H1 (cell line): Measurements from ENCODE around the gene KRTAP10-7. TPM values are rescaled to one million over a fixed set of nuclear protein-coding genes. Genes with fewer than 3 reads are reported as not detected.

Experiments used
- CTCF ChIA-PET: fragments of 300-600 bp; sonication (Branson Sonifier 250); formaldehyde crosslinking; loops from one replicate; lab custom pipeline; 2021; ENCODE audit not compliant: partially characterized antibody; lab: Charles Lee
- POLR2A ChIA-PET: fragments of 300-600 bp; sonication (Branson Sonifier 250); formaldehyde crosslinking; loops from one replicate; lab custom pipeline; 2021; ENCODE audit warnings: inconsistent platforms; ENCODE audit not compliant: partially characterized antibody; lab: Charles Lee
- DNase-seq, 2 experiments: peaks; one replicate each; pipeline versions ENCODE4 v3.0.0 to v3.0.0-alpha.2; 2010 to 2022; ENCODE audit warnings: low spot score in 2 of 2, low read depth in 1 of 2, mixed read lengths in 1 of 2
- FAIRE-seq: peaks from 2 replicates; lab custom pipeline; 2011; peaks lifted over from hg19 to GRCh38; lab: Jason Lieb, UNC
- H2AFZ ChIP-seq: 2 replicates; pipeline ENCODE4 v1.8.1; 2012; ENCODE audit warnings: low read length, inconsistent platforms
- H2AK5ac ChIP-seq: 2 replicates; pipeline ENCODE4 v1.6.1; 2013; ENCODE audit warnings: low read depth, low read length
- H2BK120ac ChIP-seq: replicated peaks from 2 replicates; pipeline ENCODE3; 2013; ENCODE audit warnings: low read depth, low read length, inconsistent platforms
- H2BK12ac ChIP-seq: 2 replicates; pipeline ENCODE4 v1.6.1; 2013; ENCODE audit warnings: low read depth, low read length
- H2BK15ac ChIP-seq: 2 replicates; pipeline ENCODE4 v1.6.1; 2013; ENCODE audit warnings: low read length
- H2BK20ac ChIP-seq: 2 replicates; pipeline ENCODE4 v1.6.1; 2013; ENCODE audit warnings: low read length
- H2BK5ac ChIP-seq: 2 replicates; pipeline ENCODE4 v1.6.1; 2013; ENCODE audit warnings: low read depth, low read length
- H3K14ac ChIP-seq: 2 replicates; pipeline ENCODE4 v1.6.1; 2013; ENCODE audit warnings: inconsistent platforms; ENCODE audit not compliant: insufficient read length
- H3K18ac ChIP-seq: 2 replicates; pipeline ENCODE4 v1.6.1; 2013; ENCODE audit warnings: low read length; ENCODE audit errors: extremely low read depth
- H3K23ac ChIP-seq: 2 replicates; pipeline ENCODE4 v1.6.1; 2013; ENCODE audit warnings: inconsistent platforms; ENCODE audit not compliant: insufficient read length
- H3K23me2 ChIP-seq: 2 replicates; pipeline ENCODE4 v1.6.1; 2013; ENCODE audit warnings: low read depth, low read length
- H3K27ac ChIP-seq: 2 replicates; pipeline ENCODE4 v1.6.1; 2011; ENCODE audit warnings: low read depth, low read length, inconsistent platforms
- H3K27me3 ChIP-seq, 4 experiments: replicated peaks in 1 of 4; 1 replicate in 1 of 4; 2 replicates in 3 of 4; pipeline versions ENCODE4 v1.6.1 to v1.8.1; 2011 to 2013; ENCODE audit warnings: low read length in 3 of 4, mild to moderate bottlenecking in 3 of 4, inconsistent platforms in 2 of 4, mixed read lengths in 2 of 4, moderate library complexity in 1 of 4; ENCODE audit not compliant: control insufficient read depth in 3 of 4, insufficient read depth in 3 of 4; ENCODE audit errors: extremely low read depth in 1 of 4
- H3K36me3 ChIP-seq, 4 experiments: 2 replicates each; pipeline versions ENCODE4 v1.6.1 to v1.8.1; 2011 to 2013; ENCODE audit warnings: mild to moderate bottlenecking in 4 of 4, low read length in 3 of 4, moderate library complexity in 2 of 4, control low read depth in 1 of 4, inconsistent platforms in 1 of 4; ENCODE audit not compliant: insufficient read depth in 4 of 4, control insufficient read depth in 2 of 4
- H3K4ac ChIP-seq: replicated peaks from 2 replicates; pipeline ENCODE3; 2013; ENCODE audit warnings: low read length, low read depth, mixed read lengths, inconsistent platforms; ENCODE audit not compliant: insufficient read length
- H3K4me1 ChIP-seq, 4 experiments: replicated peaks in 1 of 4; 1 replicate in 1 of 4; 2 replicates in 3 of 4; pipeline versions ENCODE4 v1.6.1 to v1.8.1; 2011 to 2013; ENCODE audit warnings: low read length in 3 of 4, inconsistent platforms in 2 of 4, mixed read lengths in 1 of 4; ENCODE audit not compliant: insufficient read depth in 4 of 4, control insufficient read depth in 3 of 4
- H3K4me2 ChIP-seq, 2 experiments: 2 replicates each; pipeline versions ENCODE4 v1.6.1 to v1.8.1; 2011 to 2013; ENCODE audit warnings: low read depth in 2 of 2, low read length in 2 of 2, control low read depth in 1 of 2, inconsistent platforms in 1 of 2, mild to moderate bottlenecking in 1 of 2; ENCODE audit not compliant: insufficient read depth in 1 of 2
- H3K4me3 ChIP-seq, 4 experiments: fragments of 200-600, 300-600 bp in 1 of 4; sonication (generic), shearing (Covaris generic), sonication (Bioruptor Twin) in 1 of 4; 2 replicates each; pipeline versions ENCODE4 v1.5.1 to v1.8.1; 2011 to 2016; ENCODE audit warnings: low read length in 4 of 4, low read depth in 3 of 4, control low read depth in 2 of 4, inconsistent platforms in 2 of 4, mild to moderate bottlenecking in 2 of 4, mixed read lengths in 1 of 4, moderate library complexity in 1 of 4; ENCODE audit not compliant: insufficient read depth in 2 of 4; ENCODE audit errors: extremely low read depth in 1 of 4
- H3K56ac ChIP-seq: replicated peaks from 2 replicates; pipeline ENCODE3; 2013; ENCODE audit warnings: low read depth, mild to moderate bottlenecking, mixed read lengths, low read length, inconsistent platforms; ENCODE audit not compliant: insufficient read length
- H3K79me1 ChIP-seq: 2 replicates; pipeline ENCODE4 v1.6.1; 2013; ENCODE audit warnings: low read depth, low read length, control low read depth
- H3K79me2 ChIP-seq, 2 experiments: 2 replicates each; pipeline versions ENCODE4 v1.6.1 to v1.8.1; 2012 to 2013; ENCODE audit warnings: low read length in 2 of 2, mild to moderate bottlenecking in 2 of 2, inconsistent platforms in 1 of 2; ENCODE audit not compliant: insufficient read depth in 2 of 2, control insufficient read depth in 1 of 2
- H3K9ac ChIP-seq, 4 experiments: replicated peaks in 1 of 4; 1 replicate in 1 of 4; 2 replicates in 3 of 4; pipeline versions ENCODE4 v1.6.1 to v1.8.1; 2011 to 2013; ENCODE audit warnings: low read depth in 3 of 4, low read length in 3 of 4, control low read depth in 2 of 4, mild to moderate bottlenecking in 2 of 4, moderate library complexity in 2 of 4, inconsistent platforms in 1 of 4; ENCODE audit errors: extremely low read depth in 1 of 4
- H3K9me3 ChIP-seq, 2 experiments: 2 replicates each; pipeline versions ENCODE4 v1.6.1 to v1.8.1; 2012 to 2013; ENCODE audit warnings: mild to moderate bottlenecking in 2 of 2, moderate library complexity in 2 of 2, control low read depth in 1 of 2, inconsistent platforms in 1 of 2, low read depth in 1 of 2, low read length in 1 of 2, mixed read lengths in 1 of 2; ENCODE audit not compliant: insufficient read depth in 2 of 2
- H4K20me1 ChIP-seq, 2 experiments: replicated peaks in 1 of 2; 2 replicates each; pipeline versions ENCODE3 to v1.8.1; 2011 to 2013; ENCODE audit warnings: inconsistent platforms in 2 of 2, low read length in 2 of 2, mild to moderate bottlenecking in 1 of 2; ENCODE audit not compliant: insufficient read depth in 2 of 2, control insufficient read depth in 1 of 2
- H4K5ac ChIP-seq: 2 replicates; pipeline ENCODE4 v1.6.1; 2013; ENCODE audit warnings: low read length, low read depth, mixed read lengths, inconsistent platforms; ENCODE audit not compliant: insufficient read length
- H4K8ac ChIP-seq: 2 replicates; pipeline ENCODE4 v1.8.0; 2013; ENCODE audit warnings: mild to moderate bottlenecking, moderate library complexity, low read length, inconsistent platforms; ENCODE audit not compliant: insufficient read depth; ENCODE audit errors: extremely low read depth
- H4K91ac ChIP-seq: replicated peaks from 2 replicates; pipeline ENCODE3; 2013; ENCODE audit warnings: low read length, mixed read lengths, inconsistent platforms; ENCODE audit not compliant: insufficient read length
- CBX5 ChIP-seq: fragments of 300-800, 300-1000 bp; sonication (generic); IDR thresholded peaks from 2 replicates; pipeline ENCODE4 v1.7.1; 2016; ENCODE audit warnings: antibody characterized with exemption, low read length, low read depth
- CEBPB ChIP-seq: IDR thresholded peaks from 2 replicates; pipeline ENCODE4 v1.6.1; 2012; ENCODE audit warnings: low read depth, low read length
- CTCF ChIP-seq, 3 experiments: IDR thresholded peaks; 1 replicate in 2 of 3; 2 replicates in 1 of 3; pipeline versions ENCODE4 v1.5.1 to v1.6.1; 2011; ENCODE audit warnings: low read length in 3 of 3, mild to moderate bottlenecking in 3 of 3, inconsistent platforms in 2 of 3, low read depth in 1 of 3, moderate library complexity in 1 of 3; ENCODE audit not compliant: insufficient read depth in 1 of 3; ENCODE audit errors: control extremely low read depth in 1 of 3
- EP300 ChIP-seq, 2 experiments: IDR thresholded peaks; 1 replicate in 1 of 2; 2 replicates in 1 of 2; pipeline ENCODE4 v1.6.1; 2011 to 2012; ENCODE audit warnings: low read depth in 2 of 2, low read length in 2 of 2, mild to moderate bottlenecking in 2 of 2, borderline replicate concordance in 1 of 2, inconsistent platforms in 1 of 2, moderate library complexity in 1 of 2
- KDM1A ChIP-seq: fragments of 200-600, 300-600 bp; sonication (generic); IDR thresholded peaks from 2 replicates; pipeline ENCODE4 v1.7.1; 2016; ENCODE audit warnings: mild to moderate bottlenecking, low read length, borderline replicate concordance
- SRF ChIP-seq: IDR thresholded peaks from 2 replicates; pipeline ENCODE4 v1.6.1; 2011; ENCODE audit warnings: mild to moderate bottlenecking, low read depth, low read length, moderate library complexity
- TBP ChIP-seq: IDR thresholded peaks from 2 replicates; pipeline ENCODE4 v1.6.1; 2011; ENCODE audit warnings: low read depth, low read length, improper control_type of control experiment
- ZNF274 ChIP-seq: IDR thresholded peaks from 2 replicates; pipeline ENCODE4 v1.7.0; 2012; ENCODE audit warnings: low read length, borderline replicate concordance; ENCODE audit errors: extremely low read depth
- WGBS, 2 experiments: shearing (Covaris generic) in 1 of 2; methylation state at CpG; one replicate each; pipeline versions ENCODE4 v1.1.6 to v1.1.7; 2013 to 2015; ENCODE audit warnings: low lambda C conversion rate in 2 of 2, mixed read lengths in 2 of 2, inconsistent platforms in 1 of 2, low coverage in 1 of 2, missing lambda C conversion rate in 1 of 2; ENCODE audit not compliant: insufficient replicate concordance in 2 of 2, insufficient coverage in 1 of 2, insufficient read length in 1 of 2; ENCODE audit errors: extremely low coverage in 1 of 2, missing lambda C conversion rate in 1 of 2; 5-methylcytosine and 5-hydroxymethylcytosine counted together
- polyA plus RNA-seq, 7 experiments: library from polyadenylated mRNA; depleted of rRNA in 3 of 7; stranded (reverse) in 5 of 7; unstranded in 2 of 7; fragments of >200 nt in 5 of 7; fragments of 200-250 nt in 2 of 7; gene quantifications; 1 replicate in 5 of 7; 2 replicates in 1 of 7; 4 replicates in 1 of 7; pipeline versions ENCODE4 v1.2.1 to v1.2.3, GENCODE V29; 2011 to 2013; ENCODE audit warnings: missing spikeins in 2 of 7, mixed read lengths in 2 of 7
- total RNA-seq: library from RNA; stranded (reverse); fragmentation: NEBNext Ultra II Directional; extraction: Animal tissue kit (Norgen Biotek cat#: 25700); gene quantifications from 2 replicates; pipeline ENCODE4 v1.2.1, GENCODE V29; 2021

The KRTAP10-7 gene
- total and polyA plus RNA-seq, 2 of the 8 experiments (the other 6 are each of a cell fraction or from before 2014, with no cell fraction given): not detected

DNA sequence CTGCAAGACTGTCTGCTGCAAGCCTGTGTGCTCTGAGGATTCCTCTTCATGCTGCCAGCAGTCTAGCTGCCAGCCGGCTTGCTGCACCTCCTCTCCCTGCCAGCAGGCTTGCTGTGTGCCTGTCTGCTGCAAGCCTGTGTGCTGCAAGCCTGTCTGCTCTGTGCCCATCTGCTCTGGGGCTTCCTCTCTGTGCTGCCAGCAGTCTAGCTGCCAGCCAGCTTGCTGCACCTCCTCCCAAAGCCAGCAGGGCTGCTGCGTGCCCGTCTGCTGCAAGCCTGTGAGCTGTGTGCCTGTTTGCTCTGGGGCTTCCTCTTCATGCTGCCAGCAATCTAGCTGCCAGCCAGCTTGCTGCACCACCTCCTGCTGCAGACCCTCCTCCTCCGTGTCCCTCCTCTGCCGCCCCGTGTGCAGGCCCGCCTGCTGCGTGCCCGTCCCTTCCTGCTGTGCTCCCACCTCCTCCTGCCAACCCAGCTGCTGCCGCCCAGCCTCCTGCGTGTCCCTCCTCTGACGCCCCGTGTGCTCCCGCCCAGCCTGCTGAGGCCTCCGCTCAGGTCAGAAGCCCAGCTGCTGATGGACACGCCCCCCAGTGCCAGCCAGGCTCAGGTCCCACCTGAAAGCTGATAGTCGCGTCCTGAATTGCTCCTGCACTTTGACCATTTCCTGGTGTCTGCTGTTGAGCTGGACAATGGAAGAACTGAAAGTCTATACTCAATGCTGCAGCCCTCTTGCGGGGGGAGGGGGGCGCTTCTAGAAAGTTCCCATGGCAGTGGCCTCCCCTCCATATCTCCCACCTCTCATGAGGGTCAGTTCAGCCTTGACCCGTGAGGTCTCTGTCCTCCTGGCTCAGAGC, 25.7 kb upstream of the KRTAP10-7 start:
- ChIA-PET CTCF (interaction anchor here (0.7 to 1.4 kb wide), 7 partner anchors 9 to 231 kb away, joined by 3 to 6 read pairs (median 4); no protein-coding TSS in a partner anchor), POLR2A (interaction anchor here (0.6 to 0.9 kb wide), 2 partner anchors 14 to 449 kb away, joined by 3 read pairs; no protein-coding TSS in a partner anchor)
- H3K9ac ChIP-seq: no peak overlapping the region
- H2BK5ac ChIP-seq: no peak overlapping the region
- no peaks in the 10 kb centered on the region; the same call in 1 of the 2 replicates for H3K23me2 ChIP-seq
- 0 out of 2 replicates have a peak overlapping the region, but pooled peaks have one; percentile 17 for H2BK12ac ChIP-seq
- H3K4me3 ChIP-seq: no peak overlapping the region
- H2BK120ac ChIP-seq: no peak overlapping the region
- no peak overlapping the region for H3K56ac ChIP-seq
- H4K91ac ChIP-seq: no peak overlapping the region
- H3K4me1 ChIP-seq: peaks cover 0 to 8% (median 0%) of the 10 kb centered on the region in 4 experiments; a peak in 1 of 7 replicates
- H2AFZ ChIP-seq: no peak overlapping the region
- no peak overlapping the region for H4K5ac ChIP-seq
- H4K8ac ChIP-seq: no peak overlapping the region
- H3K27me3 ChIP-seq: no peaks in the 10 kb centered on the region; a peak in 1 of 7 replicates
- H3K4ac ChIP-seq: no peak overlapping the region
- H2AK5ac ChIP-seq: no peak overlapping the region
- H3K9me3 ChIP-seq: peaks cover 13% of the 10 kb centered on the region in 2 experiments; a peak in 3 of 4 replicates
- no peak overlapping the region for H3K23ac ChIP-seq
- H2BK15ac ChIP-seq: no peak overlapping the region
- no peaks in the 10 kb centered on the region for H3K79me1 ChIP-seq
- DNase-seq (peak in 1 of 2 experiments; percentile 52), FAIRE-seq (no peak)
- 76% methylated on average over 21 of the region's 21 CpGs; no CpG with 5 or more reads in 1 of the 2 experiments for WGBS, 2 experiments
- no peak overlapping the region for H3K18ac ChIP-seq
- no peaks in the 10 kb centered on the region for H3K36me3 ChIP-seq
- no peak overlapping the region for H3K14ac ChIP-seq
- peak overlapping the region; percentile 48; the same call in 1 of the 2 replicates for H2BK20ac ChIP-seq
- H3K4me2 ChIP-seq: no peak overlapping the region; a peak in 1 of 4 replicates
- no peaks in the 10 kb centered on the region for H3K79me2 ChIP-seq
- no peak overlapping the region for H3K27ac ChIP-seq
- H4K20me1 ChIP-seq: no peaks in the 10 kb centered on the region
- no peak for TF ChIP-seq CBX5
- TF ChIP-seq KDM1A: peak; percentile 53; the same call in 1 of the 2 replicates
- no peak for TF ChIP-seq SRF
- no peak for TF ChIP-seq ZNF274
- no peak for TF ChIP-seq CEBPB
- TF ChIP-seq EP300 (IDR thresholded peaks at IDR 0.05; ENCODE audit: borderline replicate concordance in 1 of 2, low read depth in 2 of 2, low read length in 2 of 2): no peak
- peak; percentile 3 to 7 (median 5); a peak in 3 of 4 replicates for TF ChIP-seq CTCF (IDR thresholded peaks at IDR 0.05; ENCODE audit: control extremely low read depth in 1 of 3, insufficient read depth in 1 of 3, low read depth in 1 of 3, low read length in 3 of 3)
- no peak for TF ChIP-seq TBP
